Endothelial cell of umbilical vein (primary cell): Measurements from ENCODE around the gene COCH. TPM values are rescaled to one million over a fixed set of nuclear protein-coding genes. Genes with fewer than 3 reads are reported as not detected.

Experiments used
- BruUV-seq: library from RNA; stranded (reverse); fragments of 400-500 nt; replicated peaks from 2 replicates; lab custom pipeline; 2021; lab: Mats Ljungman, UMichigan
- CTCF ChIA-PET: fragments of 300-600, 350-600 bp; sonication (Branson Sonifier 250); formaldehyde crosslinking; loops from one replicate; lab custom pipeline; 2021; ENCODE audit warnings: antibody characterized with exemption, inconsistent platforms; lab: Charles Lee
- POLR2A ChIA-PET: fragments of 300-600, 350-600 bp; sonication (Branson Sonifier 250); formaldehyde crosslinking; loops from one replicate; lab custom pipeline; 2021; ENCODE audit warnings: antibody characterized with exemption, inconsistent platforms; lab: Charles Lee
- DNase-seq: peaks from one replicate; pipeline ENCODE4 v3.0.0-alpha.2; 2011; ENCODE audit warnings: low read depth, low spot score
- FAIRE-seq: peaks from 2 replicates; lab custom pipeline; 2011; peaks lifted over from hg19 to GRCh38; lab: Jason Lieb, UNC
- H2AFZ ChIP-seq: 2 replicates; pipeline ENCODE4 v1.6.0; 2012; ENCODE audit warnings: low read depth, low read length, control low read depth, inconsistent platforms
- H3K27ac ChIP-seq: 2 replicates; pipeline ENCODE4 v1.5.1; 2011; ENCODE audit warnings: low read depth, mild to moderate bottlenecking, control low read depth, low read length, moderate library complexity; ENCODE audit not compliant: insufficient read depth
- H3K27me3 ChIP-seq, 2 experiments: 2 replicates each; pipeline versions ENCODE4 v1.6.0 to v1.6.1; 2011; ENCODE audit warnings: low read length in 2 of 2, mixed read lengths in 1 of 2; ENCODE audit not compliant: control insufficient read depth in 2 of 2, insufficient read depth in 2 of 2
- H3K36me3 ChIP-seq, 2 experiments: 2 replicates in 1 of 2; 3 replicates in 1 of 2; pipeline ENCODE4 v1.5.1; 2011; ENCODE audit warnings: low read length in 2 of 2, mild to moderate bottlenecking in 1 of 2, moderate library complexity in 1 of 2; ENCODE audit not compliant: control insufficient read depth in 2 of 2, insufficient read depth in 2 of 2; ENCODE audit errors: extremely low read depth in 1 of 2
- H3K4me1 ChIP-seq: 3 replicates; pipeline ENCODE4 v1.5.1; 2011; ENCODE audit warnings: mild to moderate bottlenecking, low read length; ENCODE audit not compliant: control insufficient read depth, insufficient read depth; ENCODE audit errors: extremely low read depth
- H3K4me2 ChIP-seq: 2 replicates; pipeline ENCODE4 v1.6.1; 2011; ENCODE audit warnings: low read length, control low read depth, mixed read lengths; ENCODE audit not compliant: insufficient read depth
- H3K4me3 ChIP-seq, 3 experiments: fragments of 200-600 bp in 1 of 3; sonication (generic), shearing (Covaris generic) in 1 of 3; replicated peaks in 1 of 3; 2 replicates each; pipeline ENCODE4 v1.5.1; 2011 to 2016; ENCODE audit warnings: control low read depth in 3 of 3, low read length in 3 of 3, mild to moderate bottlenecking in 2 of 3, inconsistent platforms in 1 of 3, low read depth in 1 of 3, moderate library complexity in 1 of 3; ENCODE audit not compliant: insufficient read depth in 1 of 3
- H3K79me2 ChIP-seq: 2 replicates; pipeline ENCODE4 v1.6.0; 2012; ENCODE audit warnings: low read length, inconsistent platforms; ENCODE audit not compliant: control insufficient read depth, insufficient read depth
- H3K9ac ChIP-seq: replicated peaks from 2 replicates; pipeline ENCODE3; 2011; ENCODE audit warnings: low read length, control low read depth; ENCODE audit not compliant: insufficient read depth; ENCODE audit errors: extremely low read depth
- H3K9me1 ChIP-seq: replicated peaks from 3 replicates; pipeline ENCODE4 v1.6.0; 2011; ENCODE audit warnings: mild to moderate bottlenecking, low read length; ENCODE audit not compliant: control insufficient read depth, insufficient read depth; ENCODE audit errors: extremely low read depth
- H3K9me3 ChIP-seq: replicated peaks from 2 replicates; pipeline ENCODE4 v1.5.1; 2012; ENCODE audit warnings: low read length, inconsistent platforms; ENCODE audit not compliant: control insufficient read depth, insufficient read depth
- H4K20me1 ChIP-seq: replicated peaks from 2 replicates; pipeline ENCODE3; 2011; ENCODE audit warnings: mild to moderate bottlenecking, low read length; ENCODE audit not compliant: control insufficient read depth, insufficient read depth; ENCODE audit errors: extremely low read depth
- EZH2 ChIP-seq: IDR thresholded peaks from 2 replicates; pipeline ENCODE4 v1.6.1; 2012; ENCODE audit warnings: borderline replicate concordance, low read depth, mild to moderate bottlenecking, moderate library complexity, low read length, inconsistent platforms; ENCODE audit not compliant: severe bottlenecking
- FOS ChIP-seq: IDR thresholded peaks from 2 replicates; pipeline ENCODE4 v1.6.1; 2011; ENCODE audit warnings: mild to moderate bottlenecking, low read length, moderate library complexity, borderline replicate concordance; ENCODE audit not compliant: insufficient read depth
- GATA2 ChIP-seq: IDR thresholded peaks from 2 replicates; pipeline ENCODE4 v1.7.0; 2011; ENCODE audit warnings: low read depth, mild to moderate bottlenecking, moderate library complexity, mixed read lengths, low read length; ENCODE audit not compliant: insufficient read length, insufficient read depth
- JUN ChIP-seq: IDR thresholded peaks from 2 replicates; pipeline ENCODE4 v1.6.1; 2011; ENCODE audit warnings: borderline replicate concordance, low read depth; ENCODE audit not compliant: insufficient read length, insufficient read depth
- MYC ChIP-seq: IDR thresholded peaks from one replicate; pipeline ENCODE4 v1.6.1; 2011; ENCODE audit warnings: mild to moderate bottlenecking, low read depth, low read length
- POLR2A ChIP-seq: IDR thresholded peaks from 2 replicates; pipeline ENCODE4 v1.6.1; 2012; ENCODE audit warnings: low read depth, mild to moderate bottlenecking, control low read depth, low read length
- POLR2AphosphoS5 ChIP-seq: IDR thresholded peaks from 2 replicates; pipeline ENCODE4 v1.6.1; 2012; ENCODE audit warnings: low read depth, mild to moderate bottlenecking, control low read depth, low read length, moderate library complexity; ENCODE audit not compliant: insufficient read depth
- dilution Hi-C: fragments of 300-500 bp; cut with MboI; formaldehyde crosslinking; loops from one replicate; pipeline ENCODE4 v1.15.0; 2019; ENCODE audit warnings: low sequenced_read_pairs; ENCODE audit not compliant: extremely low pct_ligation_motif_present
- intact Hi-C: fragments of 100-400 bp; cut with micrococcal nuclease; formaldehyde crosslinking; loops from one replicate; pipeline ENCODE4 v1.10.0; 2022
- polyA plus RNA-seq, 4 experiments: library from polyadenylated mRNA; depleted of rRNA in 3 of 4; stranded (reverse) in 3 of 4; unstranded in 1 of 4; fragments of >200 nt; gene quantifications; 2 replicates each; pipeline versions ENCODE4 v1.2.1 to v1.2.3, GENCODE V29; 2011 to 2012; ENCODE audit warnings: missing spikeins in 1 of 4
- total RNA-seq: library from RNA; stranded (reverse); gene quantifications from 2 replicates; pipeline ENCODE4 v1.2.3, GENCODE V29; 2021
- TF ChIP-seq, protein P1 (sequence below): IDR thresholded peaks from 2 replicates; pipeline ENCODE4 v1.6.1; 2011; ENCODE audit not compliant: insufficient read depth, insufficient read length
- TF ChIP-seq, protein P2 (sequence below), 2 donors: IDR thresholded peaks; 1 replicate in 1 of 2; 2 replicates in 1 of 2; pipeline ENCODE4 v1.5.1; 2011; ENCODE audit warnings: low read length in 2 of 2, mild to moderate bottlenecking in 2 of 2, moderate library complexity in 2 of 2, control low read depth in 1 of 2, inconsistent platforms in 1 of 2, low read depth in 1 of 2; ENCODE audit not compliant: insufficient read depth in 1 of 2; ENCODE audit errors: extremely low read depth in 1 of 2

Gene COCH
- total and polyA plus RNA-seq, 2 donors (not counting 3 experiments of a cell fraction or from before 2014, with no cell fraction given) = 0.87 to 1.9 TPM

DNA sequence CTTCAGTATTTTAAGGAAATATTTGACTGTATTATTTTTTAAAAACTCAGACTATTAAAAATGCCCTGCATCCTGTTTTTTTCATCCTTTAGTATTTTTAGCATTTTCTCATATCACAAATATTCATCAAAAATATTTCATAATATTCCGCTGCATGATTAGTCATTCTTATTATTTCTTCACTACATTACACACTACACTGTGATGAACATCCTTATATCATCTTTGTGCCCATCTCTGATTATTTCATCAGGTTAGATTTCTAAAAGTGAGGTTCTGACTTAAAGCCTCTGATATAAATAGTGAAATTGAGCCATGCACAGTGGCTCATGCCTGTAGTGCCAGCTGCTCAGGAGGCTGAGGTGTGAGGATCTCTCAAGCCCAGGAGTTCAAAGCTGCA is 8.1 kb downstream of the COCH start:
- no TSS peak for BruUV-seq
- Histone ChIP-seq H3K79me2 (no peaks in the 10 kb centered on the region), H3K9ac (no peak overlapping the region), H3K4me1 (no peaks in the 10 kb centered on the region), H3K4me2 (no peak overlapping the region), H4K20me1 (no peaks in the 10 kb centered on the region), H3K36me3 (no peaks in the 10 kb centered on the region), H3K9me1 (no peaks in the 10 kb centered on the region), H3K9me3 (no peaks in the 10 kb centered on the region), H2AFZ (no peak overlapping the region), H3K27me3 (peaks cover 2 to 5% of the 10 kb centered on the region in 2 experiments), H3K4me3 (no peak overlapping the region), H3K27ac (no peak overlapping the region)
- FAIRE-seq (no peak), DNase-seq (no peak)
- ChIA-PET CTCF (no interaction called here), POLR2A (no interaction called here)
- dilution Hi-C loops = no loop called here
- intact Hi-C loops = no loop called here
- TF ChIP-seq POLR2A (no peak), GATA2 (no peak), JUN (no peak), POLR2AphosphoS5 (no peak), MYC (no peak), EZH2 (no peak), FOS (no peak)
- TF ChIP-seq, protein P1, sequence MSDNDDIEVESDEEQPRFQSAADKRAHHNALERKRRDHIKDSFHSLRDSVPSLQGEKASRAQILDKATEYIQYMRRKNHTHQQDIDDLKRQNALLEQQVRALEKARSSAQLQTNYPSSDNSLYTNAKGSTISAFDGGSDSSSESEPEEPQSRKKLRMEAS = no peak
- TF ChIP-seq, protein P2, sequence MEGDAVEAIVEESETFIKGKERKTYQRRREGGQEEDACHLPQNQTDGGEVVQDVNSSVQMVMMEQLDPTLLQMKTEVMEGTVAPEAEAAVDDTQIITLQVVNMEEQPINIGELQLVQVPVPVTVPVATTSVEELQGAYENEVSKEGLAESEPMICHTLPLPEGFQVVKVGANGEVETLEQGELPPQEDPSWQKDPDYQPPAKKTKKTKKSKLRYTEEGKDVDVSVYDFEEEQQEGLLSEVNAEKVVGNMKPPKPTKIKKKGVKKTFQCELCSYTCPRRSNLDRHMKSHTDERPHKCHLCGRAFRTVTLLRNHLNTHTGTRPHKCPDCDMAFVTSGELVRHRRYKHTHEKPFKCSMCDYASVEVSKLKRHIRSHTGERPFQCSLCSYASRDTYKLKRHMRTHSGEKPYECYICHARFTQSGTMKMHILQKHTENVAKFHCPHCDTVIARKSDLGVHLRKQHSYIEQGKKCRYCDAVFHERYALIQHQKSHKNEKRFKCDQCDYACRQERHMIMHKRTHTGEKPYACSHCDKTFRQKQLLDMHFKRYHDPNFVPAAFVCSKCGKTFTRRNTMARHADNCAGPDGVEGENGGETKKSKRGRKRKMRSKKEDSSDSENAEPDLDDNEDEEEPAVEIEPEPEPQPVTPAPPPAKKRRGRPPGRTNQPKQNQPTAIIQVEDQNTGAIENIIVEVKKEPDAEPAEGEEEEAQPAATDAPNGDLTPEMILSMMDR (IDR thresholded peaks at IDR 0.05; ENCODE audit: extremely low read depth in 1 of 2, insufficient read depth in 1 of 2, low read depth in 1 of 2, low read length in 2 of 2) = no peak
